GM12865 (cell line): ENCODE data around the gene VN1R4.
A peak's percentile ranks its signal among the peaks of the same experiment; 100 is the strongest.
"Not testable (repeated sequence)": the region's sequence is repeated elsewhere in the genome, so short reads cannot be mapped to it uniquely, and the experiment has no call there.

Source experiments
- DNase-seq: peaks from one replicate; pipeline ENCODE4 v3.0.0; 2010; ENCODE audit warnings: low read depth
- H3K4me3 ChIP-seq: 2 replicates; pipeline ENCODE4 v1.5.1; 2011; ENCODE audit warnings: mild to moderate bottlenecking, low read depth, low read length, control low read depth
- CTCF ChIP-seq: IDR thresholded peaks from 2 replicates; pipeline ENCODE4 v1.5.1; 2011; ENCODE audit warnings: low read length, control low read depth, low read depth, inconsistent platforms; ENCODE audit not compliant: insufficient read depth; ENCODE audit errors: missing control alignments

VN1R4 gene

GRCh38 chr19:53285087-53285486 is 17.6 kb upstream of the VN1R4 start:
- no peak overlapping the region for H3K4me3 ChIP-seq
- no peak for DNase-seq
- TF ChIP-seq CTCF: no peak

- not testable (repeated sequence) for DNase-seq, H3K4me3 ChIP-seq
Measured at GRCh38 chr19:53281947-53282346, 14.4 kb upstream of the VN1R4 start.

- H3K4me3 ChIP-seq: no peak overlapping the region
- no peak for TF ChIP-seq CTCF
- DNase-seq: no peak
Measured at GRCh38 chr19:53275480-53275879, 8.0 kb upstream of the VN1R4 start.

GRCh38 chr19:53272044-53272443 is 4.5 kb upstream of the VN1R4 start:
- no peak for DNase-seq
- no peak overlapping the region for H3K4me3 ChIP-seq
- TF ChIP-seq CTCF: no peak

DNA sequence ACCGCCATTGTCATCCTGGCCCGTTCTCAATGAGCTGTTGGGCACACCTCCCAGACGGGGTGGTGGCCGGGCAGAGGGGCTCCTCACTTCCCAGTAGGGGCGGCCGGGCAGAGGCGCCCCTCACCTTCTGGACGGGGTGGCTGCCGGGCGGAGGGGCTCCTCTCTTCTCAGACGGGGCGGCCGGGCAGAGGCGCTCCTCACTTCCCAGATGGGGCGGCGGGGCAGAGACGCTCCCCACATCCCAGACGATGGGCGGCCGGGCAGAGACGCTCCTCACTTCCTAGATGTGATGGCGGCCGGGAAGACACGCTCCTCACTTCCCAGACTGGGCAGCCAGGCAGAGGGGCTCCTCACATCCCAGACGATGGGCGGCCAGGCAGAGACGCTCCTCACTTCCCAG is 2.3 kb upstream of the VN1R4 start:
- DNase-seq, H3K4me3 ChIP-seq: not testable (repeated sequence)

GRCh38 chr19:53257715-53258342 is 9.7 kb downstream of the VN1R4 start, which contains the start of gene VN1R2:
Gene VN1R2 (plus strand): TSS chr19:53258292. CDS start chr19:53258376, 84 bp downstream.
- not testable (repeated sequence) for DNase-seq, H3K4me3 ChIP-seq

DNA sequence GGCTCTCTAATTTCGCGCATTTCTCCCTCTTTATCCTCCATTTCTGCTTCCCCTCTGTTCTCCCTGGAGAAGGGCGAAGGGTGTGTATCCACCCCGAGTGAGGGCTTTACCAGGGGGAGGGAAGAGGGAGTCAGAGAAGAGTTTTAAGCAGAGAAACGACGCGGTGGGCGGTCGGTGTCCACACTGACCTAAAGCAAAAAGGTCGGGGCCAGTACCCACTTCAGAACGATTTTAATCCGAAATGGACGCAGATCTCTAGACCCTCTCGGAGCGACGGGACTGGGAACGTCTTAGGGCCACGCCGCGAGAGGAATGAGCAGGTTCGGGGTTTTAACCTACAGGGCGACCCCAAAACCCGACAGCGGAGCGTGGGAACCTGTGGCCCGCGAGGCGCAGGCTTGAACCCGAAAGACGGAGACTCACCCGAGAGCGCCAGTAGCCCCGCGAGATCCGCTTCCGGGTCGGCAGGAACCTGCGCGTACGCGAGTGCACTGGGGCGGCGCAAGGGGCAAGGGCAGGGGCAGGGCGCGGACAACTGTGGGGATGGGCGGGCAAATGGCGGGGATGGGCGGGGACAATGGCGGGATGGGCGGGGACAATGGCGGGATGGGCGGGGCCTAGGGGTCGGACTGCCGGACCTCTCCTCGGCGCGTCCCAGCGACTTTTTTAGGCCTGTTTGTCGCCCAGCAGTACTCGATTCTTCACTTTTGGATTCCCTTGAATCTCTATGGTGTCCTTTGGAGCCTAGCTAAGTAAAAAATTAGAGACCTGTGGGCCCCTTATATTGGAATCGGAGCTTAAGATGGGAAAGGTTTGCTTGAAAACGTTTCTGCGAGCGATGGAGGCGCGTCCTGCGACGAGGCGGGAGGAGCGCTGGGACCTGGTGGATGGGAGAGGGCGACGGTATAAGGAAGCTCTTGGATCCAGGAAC is 12.8 kb downstream of the VN1R4 start, which contains the start of gene ZNF677:
Gene ZNF677, minus strand, starts transcription at position 463 of the 931 bp plus-strand sequence. CDS start 3,323 bp downstream, outside the sequence.
- TF ChIP-seq CTCF: no peak
- DNase-seq: peak; percentile 0
- no peak within 1 kb of the TSS for H3K4me3 ChIP-seq

- no peak overlapping the region for H3K4me3 ChIP-seq
- TF ChIP-seq CTCF: no peak
Measured at GRCh38 chr19:53246498-53246897, 21.0 kb downstream of the VN1R4 start.

More at GRCh38 chr19:53246498-53246897, 21.0 kb downstream of the VN1R4 start:
- DNase-seq: peak; percentile 12
